ENCODE data around the gene MAP2.

MAP2 gene

DNA sequence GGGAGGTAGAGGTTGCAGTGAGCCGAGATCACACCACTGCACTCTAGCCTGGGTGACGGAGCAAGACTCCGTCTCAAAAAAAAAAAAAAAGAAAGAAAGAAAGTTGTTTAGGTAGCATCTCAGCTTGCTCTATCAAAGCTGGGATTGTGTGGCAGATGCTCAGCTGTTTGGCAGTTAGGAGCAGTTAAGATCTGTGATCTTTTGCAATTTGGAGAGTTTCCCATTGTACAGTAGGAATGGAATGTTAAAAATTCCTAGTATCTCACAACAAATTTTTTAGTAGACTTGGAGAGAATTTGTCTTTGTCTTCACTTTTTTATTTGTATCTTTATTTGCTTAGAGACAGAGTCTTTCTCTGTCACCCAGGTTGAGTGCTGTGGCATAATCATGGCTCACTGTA is 224.9 kb downstream of the MAP2 start:
- TF ChIP-seq, protein P1, sequence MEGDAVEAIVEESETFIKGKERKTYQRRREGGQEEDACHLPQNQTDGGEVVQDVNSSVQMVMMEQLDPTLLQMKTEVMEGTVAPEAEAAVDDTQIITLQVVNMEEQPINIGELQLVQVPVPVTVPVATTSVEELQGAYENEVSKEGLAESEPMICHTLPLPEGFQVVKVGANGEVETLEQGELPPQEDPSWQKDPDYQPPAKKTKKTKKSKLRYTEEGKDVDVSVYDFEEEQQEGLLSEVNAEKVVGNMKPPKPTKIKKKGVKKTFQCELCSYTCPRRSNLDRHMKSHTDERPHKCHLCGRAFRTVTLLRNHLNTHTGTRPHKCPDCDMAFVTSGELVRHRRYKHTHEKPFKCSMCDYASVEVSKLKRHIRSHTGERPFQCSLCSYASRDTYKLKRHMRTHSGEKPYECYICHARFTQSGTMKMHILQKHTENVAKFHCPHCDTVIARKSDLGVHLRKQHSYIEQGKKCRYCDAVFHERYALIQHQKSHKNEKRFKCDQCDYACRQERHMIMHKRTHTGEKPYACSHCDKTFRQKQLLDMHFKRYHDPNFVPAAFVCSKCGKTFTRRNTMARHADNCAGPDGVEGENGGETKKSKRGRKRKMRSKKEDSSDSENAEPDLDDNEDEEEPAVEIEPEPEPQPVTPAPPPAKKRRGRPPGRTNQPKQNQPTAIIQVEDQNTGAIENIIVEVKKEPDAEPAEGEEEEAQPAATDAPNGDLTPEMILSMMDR (IDR thresholded peaks at IDR 0.05; ENCODE audit: extremely low read depth, missing control alignments) = no peak
- DNase-seq (ENCODE audit: low spot score) = no peak

DNA sequence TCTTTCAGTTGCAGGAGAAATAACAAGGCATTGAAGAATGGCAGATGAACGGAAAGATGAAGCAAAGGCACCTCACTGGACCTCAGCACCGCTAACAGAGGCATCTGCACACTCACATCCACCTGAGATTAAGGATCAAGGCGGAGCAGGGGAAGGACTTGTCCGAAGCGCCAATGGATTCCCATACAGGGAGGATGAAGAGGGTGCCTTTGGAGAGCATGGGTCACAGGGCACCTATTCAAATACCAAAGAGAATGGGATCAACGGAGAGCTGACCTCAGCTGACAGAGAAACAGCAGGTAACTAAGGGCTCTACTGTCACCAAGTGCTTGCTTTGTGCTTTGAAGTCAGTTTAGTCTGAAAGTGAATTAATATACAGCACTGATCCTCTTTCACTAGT is 229.3 kb downstream of the MAP2 start:
- TF ChIP-seq, protein P1 (IDR thresholded peaks at IDR 0.05; ENCODE audit: extremely low read depth, missing control alignments) = no peak
- DNase-seq (ENCODE audit: low spot score) = no peak

DNA sequence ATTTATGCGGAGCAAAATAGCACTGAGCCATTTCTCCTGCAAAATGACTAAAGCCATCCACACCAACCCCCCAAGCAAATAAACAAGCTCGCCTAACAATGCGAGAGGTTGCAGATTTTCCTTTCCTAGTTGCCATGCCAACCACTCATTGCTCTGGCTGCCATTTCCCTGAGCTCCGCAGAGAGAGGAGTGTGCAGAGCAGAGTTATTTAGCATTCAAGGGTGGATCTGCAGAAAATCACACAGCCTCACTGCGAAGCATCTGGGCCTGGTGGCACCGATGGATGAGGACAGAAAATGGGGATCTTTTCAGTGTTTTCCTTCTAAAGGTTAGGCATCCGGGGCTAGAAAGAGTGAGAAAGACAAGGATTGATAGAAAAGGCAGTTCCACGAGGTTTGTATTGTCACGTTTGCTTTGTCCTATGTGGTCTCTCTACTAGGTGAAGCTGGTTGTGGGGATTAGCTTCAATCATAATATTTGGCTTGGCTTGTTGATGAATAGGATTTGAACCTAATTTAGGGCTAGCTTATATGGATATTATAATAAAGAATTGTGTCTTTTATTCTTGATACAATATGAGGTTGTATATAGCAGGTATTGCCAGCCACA is 237.5 kb downstream of the MAP2 start:
- no peak for DNase-seq (ENCODE audit: low spot score)
- TF ChIP-seq, protein P1 (IDR thresholded peaks at IDR 0.05; ENCODE audit: extremely low read depth, missing control alignments) = no peak

DNA sequence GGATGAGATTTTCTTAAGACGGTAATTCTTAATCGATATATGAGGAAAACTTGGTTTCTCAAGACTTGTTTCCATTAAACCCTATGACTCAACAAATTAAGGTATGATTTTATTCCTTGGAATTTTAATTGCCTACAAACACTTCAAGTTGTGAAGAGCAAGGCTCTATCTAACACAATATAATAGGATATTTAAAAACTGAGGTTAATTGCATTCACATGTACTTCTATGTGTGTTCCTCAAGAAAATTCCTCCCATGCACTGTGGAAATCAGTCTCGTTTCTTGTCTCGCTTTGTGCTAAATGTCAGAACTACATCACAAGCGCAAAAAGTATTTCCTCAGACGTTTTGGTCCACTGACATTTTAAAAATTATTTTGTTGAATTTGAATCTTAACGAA is 238.2 kb downstream of the MAP2 start:
- TF ChIP-seq, protein P1 (IDR thresholded peaks at IDR 0.05; ENCODE audit: extremely low read depth, missing control alignments) = no peak
- DNase-seq (ENCODE audit: low spot score) = no peak

DNA sequence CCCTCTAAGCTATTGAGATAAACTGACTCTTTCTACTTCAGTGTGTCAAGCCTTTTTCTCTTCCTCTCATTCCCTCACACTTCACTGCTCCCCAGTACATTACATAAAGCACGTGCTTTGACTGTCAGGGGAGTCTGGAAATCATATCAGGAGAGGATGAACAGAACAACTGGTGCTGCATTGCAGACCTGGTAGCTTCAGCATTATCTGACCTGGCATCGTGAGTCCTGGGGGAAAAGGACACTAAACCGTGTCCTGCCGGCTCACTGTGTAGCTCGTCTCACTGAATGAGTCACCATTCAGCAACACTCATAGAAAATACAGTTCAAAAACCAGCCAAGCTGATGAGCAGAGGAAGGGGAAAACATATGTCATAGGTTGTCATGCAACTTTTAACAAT is 239.3 kb downstream of the MAP2 start:
- DNase-seq (ENCODE audit: low spot score) = no peak
- TF ChIP-seq, protein P1 (IDR thresholded peaks at IDR 0.05; ENCODE audit: extremely low read depth, missing control alignments) = no peak

DNA sequence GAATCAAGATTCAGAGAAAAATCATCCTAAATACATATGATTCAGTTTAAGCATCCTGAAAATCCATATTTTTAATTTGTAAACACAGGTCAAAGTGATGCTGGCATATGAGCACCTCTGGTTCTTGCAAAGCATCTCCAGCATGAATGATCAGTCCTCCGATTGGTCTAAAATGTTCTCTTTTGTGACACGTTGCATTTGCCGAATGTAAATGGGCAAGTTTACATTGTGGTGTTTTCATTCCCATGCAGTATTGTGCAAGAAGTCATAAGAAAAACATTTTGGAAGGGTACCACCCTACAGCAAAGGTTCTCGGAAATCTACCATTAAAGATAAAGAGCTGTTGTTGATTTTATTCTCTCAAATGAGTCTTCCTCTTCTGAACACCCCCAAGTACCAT is 239.8 kb downstream of the MAP2 start:
- TF ChIP-seq, protein P1 (IDR thresholded peaks at IDR 0.05; ENCODE audit: extremely low read depth, missing control alignments) = no peak
- no peak for DNase-seq (ENCODE audit: low spot score)

DNA sequence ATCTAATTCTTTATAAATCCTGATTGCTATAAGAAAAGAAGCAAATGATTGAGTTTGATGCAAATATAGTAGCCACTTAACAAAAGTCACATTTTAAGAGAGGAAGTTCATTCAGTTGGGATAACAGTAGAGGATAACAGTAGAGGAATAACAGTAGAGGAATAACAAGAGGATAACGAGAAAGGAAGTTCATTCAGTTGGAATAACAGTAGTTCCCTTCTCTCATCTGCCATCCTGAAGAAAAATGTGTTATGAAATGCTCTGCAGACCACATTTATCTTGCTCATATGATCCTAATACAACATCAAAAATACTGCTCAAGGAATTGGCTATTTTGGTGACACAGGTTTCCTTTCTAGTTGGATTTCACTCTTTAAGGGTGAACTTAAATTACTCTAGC is 242.4 kb downstream of the MAP2 start:
- TF ChIP-seq, protein P1 (IDR thresholded peaks at IDR 0.05; ENCODE audit: extremely low read depth, missing control alignments) = no peak
- no peak for DNase-seq (ENCODE audit: low spot score)

Data from GM20000 (cell line).